Measurements from ENCODE around the gene ZNF93.
"Not testable (repeated sequence)": the region's sequence is repeated elsewhere in the genome, so short reads cannot be mapped to it uniquely, and the experiment has no call there.

Gene ZNF93

GRCh38 chr19:19938449-19938848, 37.7 kb downstream of the ZNF93 start:
- no peak for DNase-seq (ENCODE audit: low read depth)

- no peak for DNase-seq (ENCODE audit: low read depth)
These were observed 43.3 kb downstream of the ZNF93 start for GRCh38 chr19:19943848-19944582.

- no peak for DNase-seq (ENCODE audit: low read depth)
These were observed 43.8 kb downstream of the ZNF93 start for GRCh38 chr19:19944583-19944880.

GRCh38 chr19:19946226-19946625, 45.5 kb downstream of the ZNF93 start:
- no peak for DNase-seq (ENCODE audit: low read depth)

- no peak for DNase-seq (ENCODE audit: low read depth)
These were observed 48.1 kb downstream of the ZNF93 start for GRCh38 chr19:19948800-19949199.

- DNase-seq (ENCODE audit: low read depth) = no peak
These were observed 54.5 kb downstream of the ZNF93 start for GRCh38 chr19:19955208-19955607.

GRCh38 chr19:19956434-19957075, 55.8 kb downstream of the ZNF93 start:
- no peak for DNase-seq (ENCODE audit: low read depth)

- not testable (repeated sequence) for DNase-seq (ENCODE audit: low read depth)
These were observed 57.0 kb downstream of the ZNF93 start for GRCh38 chr19:19957766-19958165.

- peak; percentile 50 for DNase-seq (ENCODE audit: low read depth)
These were observed 58.5 kb downstream of the ZNF93 start for GRCh38 chr19:19959151-19959799.

- DNase-seq (ENCODE audit: low read depth) = no peak
These were observed 63.7 kb downstream of the ZNF93 start for GRCh38 chr19:19964416-19964815.

GRCh38 chr19:19966126-19966525, 65.4 kb downstream of the ZNF93 start:
- DNase-seq (ENCODE audit: low read depth) = not testable (repeated sequence)

- DNase-seq (ENCODE audit: low read depth) = no peak
These were observed 66.1 kb downstream of the ZNF93 start for GRCh38 chr19:19966862-19967261.

Data from activated T-cell treated with anti-CD3 and anti-CD28 coated beads for 48 hours (primary cell).